ENCODE data around the gene TPD52L2.

Gene TPD52L2

DNA sequence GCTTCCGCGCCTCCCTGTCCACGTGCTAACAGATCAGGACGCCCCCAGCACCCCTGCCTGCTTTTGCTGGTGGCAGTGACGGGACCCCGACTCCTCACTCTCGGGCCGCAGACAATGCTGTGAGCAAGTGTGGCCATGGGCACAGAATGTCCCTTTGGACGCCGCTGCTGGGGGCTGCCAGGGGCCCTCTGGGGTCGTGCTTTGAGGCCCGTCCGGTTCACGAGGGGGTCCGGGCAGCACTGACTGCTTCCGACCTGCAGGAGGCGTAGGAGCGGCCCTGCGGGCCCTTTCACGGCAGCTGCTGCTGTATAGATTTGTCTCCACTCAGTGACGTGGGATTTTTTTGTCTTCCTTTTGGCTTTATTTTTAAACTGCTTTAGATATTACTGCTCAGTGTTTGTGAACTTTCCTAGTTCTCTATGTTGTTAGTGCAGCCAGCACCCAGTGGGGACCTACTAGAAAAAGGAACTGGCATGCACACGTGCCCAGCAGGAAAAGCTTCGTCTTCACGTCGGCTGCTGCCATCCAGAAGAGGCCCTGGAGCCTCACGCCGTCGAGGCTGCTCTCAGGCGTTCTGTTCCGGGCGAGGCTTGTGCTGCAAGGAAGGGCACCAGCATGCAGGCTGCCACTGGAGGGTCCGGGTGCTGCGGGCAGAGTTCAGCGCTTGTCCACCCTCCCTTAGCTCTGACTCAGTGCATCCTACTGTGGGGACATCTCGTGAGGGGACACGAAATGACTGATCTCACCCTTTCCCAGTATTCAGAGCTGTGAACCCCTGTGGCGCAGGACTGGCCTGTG is 69.4 kb downstream of the TPD52L2 start:
- Histone ChIP-seq H3K4me3 (replicated peaks; ENCODE audit: low read depth, low read length) (no peak overlapping the region), H3K27me3 (replicated peaks; ENCODE audit: control insufficient read depth, insufficient read depth, low read length) (no peaks in the 10 kb centered on the region), H3K36me3 (ENCODE audit: control insufficient read depth, insufficient read depth, low read length) (peaks cover 36% of the 10 kb centered on the region)
- TF ChIP-seq, protein P1, sequence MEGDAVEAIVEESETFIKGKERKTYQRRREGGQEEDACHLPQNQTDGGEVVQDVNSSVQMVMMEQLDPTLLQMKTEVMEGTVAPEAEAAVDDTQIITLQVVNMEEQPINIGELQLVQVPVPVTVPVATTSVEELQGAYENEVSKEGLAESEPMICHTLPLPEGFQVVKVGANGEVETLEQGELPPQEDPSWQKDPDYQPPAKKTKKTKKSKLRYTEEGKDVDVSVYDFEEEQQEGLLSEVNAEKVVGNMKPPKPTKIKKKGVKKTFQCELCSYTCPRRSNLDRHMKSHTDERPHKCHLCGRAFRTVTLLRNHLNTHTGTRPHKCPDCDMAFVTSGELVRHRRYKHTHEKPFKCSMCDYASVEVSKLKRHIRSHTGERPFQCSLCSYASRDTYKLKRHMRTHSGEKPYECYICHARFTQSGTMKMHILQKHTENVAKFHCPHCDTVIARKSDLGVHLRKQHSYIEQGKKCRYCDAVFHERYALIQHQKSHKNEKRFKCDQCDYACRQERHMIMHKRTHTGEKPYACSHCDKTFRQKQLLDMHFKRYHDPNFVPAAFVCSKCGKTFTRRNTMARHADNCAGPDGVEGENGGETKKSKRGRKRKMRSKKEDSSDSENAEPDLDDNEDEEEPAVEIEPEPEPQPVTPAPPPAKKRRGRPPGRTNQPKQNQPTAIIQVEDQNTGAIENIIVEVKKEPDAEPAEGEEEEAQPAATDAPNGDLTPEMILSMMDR (IDR thresholded peaks at IDR 0.05; ENCODE audit: insufficient read depth, low read length, poor library complexity, severe bottlenecking), result peak; percentile 15
- DNase-seq (ENCODE audit: extremely low read depth, insufficient read length), result no peak

DNA sequence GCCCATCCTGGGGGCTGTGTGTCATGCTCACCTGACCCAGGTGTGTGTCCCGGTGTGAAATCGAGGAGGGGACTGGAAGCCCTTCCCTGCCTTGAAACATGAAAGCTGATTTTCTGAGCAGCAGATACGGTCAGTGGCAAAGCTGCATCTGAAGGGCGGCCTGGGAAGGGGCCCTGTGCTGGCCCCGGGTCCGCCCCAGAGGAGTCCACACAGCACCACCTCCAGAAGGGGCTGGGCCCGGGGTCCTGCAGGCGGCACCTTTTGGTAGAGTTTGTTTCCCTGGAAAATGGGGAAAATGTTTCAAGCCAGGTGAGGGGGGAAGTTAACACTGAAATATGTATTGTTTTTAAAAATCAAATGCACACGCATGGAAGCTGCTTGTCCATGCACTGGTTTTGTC is 70.4 kb downstream of the TPD52L2 start:
- TF ChIP-seq, protein P1 (IDR thresholded peaks at IDR 0.05; ENCODE audit: insufficient read depth, low read length, poor library complexity, severe bottlenecking), result no peak
- H3K27me3 ChIP-seq (replicated peaks; ENCODE audit: control insufficient read depth, insufficient read depth, low read length), result no peaks in the 10 kb centered on the region
- no peak for DNase-seq (ENCODE audit: extremely low read depth, insufficient read length)
- H3K36me3 ChIP-seq (ENCODE audit: control insufficient read depth, insufficient read depth, low read length), result peaks cover 44% of the 10 kb centered on the region
- no peak overlapping the region for H3K4me3 ChIP-seq (replicated peaks; ENCODE audit: low read depth, low read length)

DNA sequence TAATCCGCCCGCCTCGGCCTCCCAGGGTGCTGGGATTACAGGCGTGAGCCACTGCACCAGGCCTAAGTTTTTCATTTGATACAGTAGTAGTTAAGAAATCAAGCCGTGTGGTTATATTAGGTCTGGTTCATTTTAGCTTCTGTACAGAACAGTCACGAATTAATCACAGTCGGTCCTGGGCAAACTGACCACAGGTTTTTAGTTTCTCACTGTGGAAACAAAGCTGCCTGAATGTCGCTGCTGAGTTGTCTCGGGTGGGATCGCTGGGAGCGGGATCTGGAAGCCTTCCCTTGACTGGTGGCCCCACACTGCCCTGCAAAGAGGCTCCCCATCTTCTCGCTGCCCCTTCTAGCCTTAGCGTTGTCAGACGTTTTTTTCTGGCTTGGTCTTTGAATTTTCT is 72.5 kb downstream of the TPD52L2 start:
- TF ChIP-seq, protein P1 (IDR thresholded peaks at IDR 0.05; ENCODE audit: insufficient read depth, low read length, poor library complexity, severe bottlenecking), result no peak
- Histone ChIP-seq H3K27me3 (replicated peaks; ENCODE audit: control insufficient read depth, insufficient read depth, low read length) (no peaks in the 10 kb centered on the region), H3K36me3 (ENCODE audit: control insufficient read depth, insufficient read depth, low read length) (peaks cover 28% of the 10 kb centered on the region), H3K4me3 (replicated peaks; ENCODE audit: low read depth, low read length) (no peak overlapping the region)
- DNase-seq (ENCODE audit: extremely low read depth, insufficient read length), result no peak

DNA sequence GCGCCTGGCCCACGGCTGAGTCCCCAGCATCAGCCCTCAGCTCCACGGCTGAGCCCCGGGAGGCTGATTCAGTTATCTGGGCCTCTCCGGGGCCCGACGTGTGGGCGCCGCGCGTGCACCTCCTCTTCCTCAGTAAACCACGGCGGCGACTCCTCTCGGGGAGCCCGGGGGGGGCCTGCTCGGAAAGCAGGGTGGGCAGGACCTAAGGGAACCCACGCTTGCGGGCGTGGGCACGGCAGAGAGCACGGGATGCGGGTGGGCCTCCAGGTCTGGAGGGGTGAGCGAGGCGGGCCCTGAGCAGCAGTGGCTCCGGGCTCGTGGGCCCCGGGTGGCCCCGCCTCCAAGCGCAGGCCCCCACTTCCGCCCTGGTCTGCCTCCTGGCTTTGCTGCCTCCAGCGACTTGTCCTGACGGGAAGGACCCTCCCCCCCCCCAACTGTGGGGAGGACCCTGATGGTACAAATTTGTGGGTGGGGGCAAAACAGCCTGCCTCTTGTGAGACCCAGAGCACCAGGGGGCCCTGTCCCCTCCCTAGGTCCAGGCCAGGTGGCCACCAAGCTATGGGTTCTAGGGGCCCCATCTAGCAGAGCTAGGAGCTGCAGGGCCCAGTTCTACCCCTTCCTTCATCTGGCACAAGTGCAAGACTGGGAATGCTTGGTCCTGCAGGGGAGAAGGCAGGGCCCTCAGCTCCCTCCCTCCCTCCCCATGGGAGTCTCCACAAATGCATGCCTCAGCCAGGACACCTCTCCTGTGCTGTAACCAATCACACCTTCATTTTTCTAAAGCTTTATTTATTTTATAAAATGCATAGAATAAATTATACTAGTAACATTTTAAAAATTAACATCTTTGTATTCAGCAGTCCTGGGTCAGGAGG is 74.2 kb downstream of the TPD52L2 start:
- Histone ChIP-seq H3K4me3 (replicated peaks; ENCODE audit: low read depth, low read length) (no peak overlapping the region), H3K36me3 (ENCODE audit: control insufficient read depth, insufficient read depth, low read length) (peaks cover 37% of the 10 kb centered on the region), H3K27me3 (replicated peaks; ENCODE audit: control insufficient read depth, insufficient read depth, low read length) (no peaks in the 10 kb centered on the region)
- TF ChIP-seq, protein P1 (IDR thresholded peaks at IDR 0.05; ENCODE audit: insufficient read depth, low read length, poor library complexity, severe bottlenecking), result no peak
- DNase-seq (ENCODE audit: extremely low read depth, insufficient read length), result peak; percentile 17

DNA sequence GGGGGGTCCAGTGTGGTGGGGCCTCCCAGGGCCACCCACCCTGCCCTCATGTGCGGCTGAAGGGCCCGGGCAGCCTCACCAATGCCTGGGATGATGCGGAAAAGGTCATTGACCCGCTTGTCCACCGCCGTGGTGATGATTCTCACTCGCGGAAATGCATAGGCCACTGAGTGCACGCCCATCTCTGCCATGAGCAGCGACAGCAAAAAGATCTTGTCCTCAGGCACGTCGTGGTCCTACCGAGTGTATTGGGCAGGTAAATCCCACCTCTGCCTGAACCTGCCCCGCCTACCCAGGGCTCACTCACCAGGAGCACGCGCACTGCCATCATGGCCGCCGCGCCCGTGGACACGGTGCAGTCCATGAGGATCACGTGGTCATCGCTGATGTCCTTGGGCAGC is 75.0 kb downstream of the TPD52L2 start:
- peak; percentile 18 for DNase-seq (ENCODE audit: extremely low read depth, insufficient read length)
- Histone ChIP-seq H3K27me3 (replicated peaks; ENCODE audit: control insufficient read depth, insufficient read depth, low read length) (no peaks in the 10 kb centered on the region), H3K36me3 (ENCODE audit: control insufficient read depth, insufficient read depth, low read length) (peaks cover 38% of the 10 kb centered on the region), H3K4me3 (replicated peaks; ENCODE audit: low read depth, low read length) (no peak overlapping the region)
- TF ChIP-seq, protein P1 (IDR thresholded peaks at IDR 0.05; ENCODE audit: insufficient read depth, low read length, poor library complexity, severe bottlenecking), result no peak
